Activated CD4-positive, alpha-beta T cell treated with anti-CD3 and anti-CD28 coated beads, Interleukin-2, amount 50 U/mL, for 4 hours (primary cell): ENCODE results near the gene ALG14.
"Not testable (repeated sequence)": the region's sequence is repeated elsewhere in the genome, so short reads cannot be mapped to it uniquely, and the experiment has no call there.

ENCODE experiments used
- DNase-seq, 2 experiments: peaks; one replicate each; pipeline ENCODE4 v3.0.0-alpha.2; 2020

The ALG14 gene

GRCh38 chr1:94951509-94952208 lies 121.1 kb downstream of the ALG14 start:
- DNase-seq, result no peak

GRCh38 chr1:94951046-94951445 lies 121.7 kb downstream of the ALG14 start:
- no peak for DNase-seq

- DNase-seq, result no peak
Observed at GRCh38 chr1:94949681-94950661, 122.8 kb downstream of the ALG14 start.

GRCh38 chr1:94947437-94947836 lies 125.3 kb downstream of the ALG14 start:
- no peak for DNase-seq

GRCh38 chr1:94946886-94947285 lies 125.9 kb downstream of the ALG14 start:
- DNase-seq, result no peak

- DNase-seq, result no peak
Observed at GRCh38 chr1:94942171-94943128, 130.3 kb downstream of the ALG14 start.

GRCh38 chr1:94941480-94941879 lies 131.3 kb downstream of the ALG14 start:
- DNase-seq, result not testable (repeated sequence)

- DNase-seq, result no peak
Observed at GRCh38 chr1:94940738-94941137, 132.0 kb downstream of the ALG14 start.

GRCh38 chr1:94937820-94938219 lies 134.9 kb downstream of the ALG14 start:
- no peak for DNase-seq

GRCh38 chr1:94936861-94937620 lies 135.7 kb downstream of the ALG14 start:
- no peak for DNase-seq

GRCh38 chr1:94935476-94935875 lies 137.3 kb downstream of the ALG14 start:
- DNase-seq, result no peak

GRCh38 chr1:94935034-94935433 lies 137.7 kb downstream of the ALG14 start:
- no peak for DNase-seq

- DNase-seq, result no peak
Observed at GRCh38 chr1:94934551-94934950, 138.2 kb downstream of the ALG14 start.

- DNase-seq, result no peak
Observed at GRCh38 chr1:94931254-94931841, 141.4 kb downstream of the ALG14 start.

- DNase-seq, result no peak
Observed at GRCh38 chr1:94929351-94930217, 143.2 kb downstream of the ALG14 start.

- no peak for DNase-seq
Observed at GRCh38 chr1:94928293-94928939, 144.3 kb downstream of the ALG14 start.

- no peak for DNase-seq
Observed at GRCh38 chr1:94927405-94928175, 145.2 kb downstream of the ALG14 start.

GRCh38 chr1:94926915-94927404 lies 145.8 kb downstream of the ALG14 start, which contains the start of gene CNN3:
Gene CNN3, minus strand, starts transcription at chr1:94927110. Its CDS starts 216 bp downstream, at chr1:94926894.
- DNase-seq, result peak; percentile 55 to 67
